ENCODE measurements around the gene DLX6. TPM values are rescaled to one million over a fixed set of nuclear protein-coding genes. Genes with fewer than 3 reads are reported as not detected.

The DLX6 gene
- total and polyA plus RNA-seq, 2 of the 8 experiments (the other 6 are each of a cell fraction or from before 2014, with no cell fraction given) = not detected

DNA sequence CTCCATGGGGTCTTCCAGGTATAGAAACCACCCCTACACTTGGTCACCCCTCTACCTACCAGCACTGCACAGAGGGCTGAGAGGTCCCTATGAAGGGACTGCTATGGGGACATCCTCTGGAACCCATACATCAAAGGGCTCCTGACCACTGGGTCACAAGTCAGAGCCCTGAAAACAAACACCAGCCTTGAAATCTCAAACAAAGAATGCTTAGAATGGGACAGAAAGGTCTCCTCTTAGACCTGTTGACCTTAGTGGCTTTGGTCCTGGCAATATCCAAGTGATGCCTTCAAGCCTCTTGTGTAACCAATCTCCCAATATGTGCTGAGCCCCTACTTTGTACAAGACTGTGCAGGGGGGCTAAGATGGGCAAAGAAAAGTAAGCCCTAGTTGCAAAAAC lies 34.6 kb upstream of the DLX6 start:
- Histone ChIP-seq H3K9ac (replicated peaks in 1 of 4; ENCODE audit: extremely low read depth in 1 of 4, low read depth in 3 of 4, low read length in 3 of 4) (no peak overlapping the region), H2AFZ (ENCODE audit: low read length) (no peak overlapping the region), H4K20me1 (replicated peaks in 1 of 2; ENCODE audit: control insufficient read depth in 1 of 2, insufficient read depth in 2 of 2, low read length in 2 of 2) (no peaks in the 10 kb centered on the region), H2BK5ac (ENCODE audit: low read depth, low read length) (no peak overlapping the region), H3K79me2 (ENCODE audit: control insufficient read depth in 1 of 2, insufficient read depth in 2 of 2, low read length in 2 of 2) (no peaks in the 10 kb centered on the region), H3K56ac (replicated peaks; ENCODE audit: insufficient read length, low read depth, low read length) (no peak overlapping the region), H3K23me2 (ENCODE audit: low read depth, low read length) (no peaks in the 10 kb centered on the region), H4K5ac (ENCODE audit: insufficient read length, low read depth, low read length) (no peak overlapping the region), H3K79me1 (ENCODE audit: low read depth, low read length) (no peaks in the 10 kb centered on the region), H2AK5ac (ENCODE audit: low read depth, low read length) (no peak overlapping the region), H3K27ac (ENCODE audit: low read depth, low read length) (no peak overlapping the region), H2BK120ac (replicated peaks; ENCODE audit: low read depth, low read length) (no peak overlapping the region), H3K14ac (ENCODE audit: insufficient read length) (no peak overlapping the region), H3K4ac (replicated peaks; ENCODE audit: insufficient read length, low read depth, low read length) (no peak overlapping the region), H3K4me1 (replicated peaks in 1 of 4; ENCODE audit: control insufficient read depth in 3 of 4, insufficient read depth in 4 of 4, low read length in 3 of 4) (no peaks in the 10 kb centered on the region), H3K9me3 (ENCODE audit: insufficient read depth in 2 of 2, low read depth in 1 of 2, low read length in 1 of 2) (no peaks in the 10 kb centered on the region), H4K8ac (ENCODE audit: extremely low read depth, insufficient read depth, low read length) (no peak overlapping the region; the same call in 1 of the 2 replicates), H2BK15ac (ENCODE audit: low read length) (no peak overlapping the region), H2BK20ac (ENCODE audit: low read length) (no peak overlapping the region), H3K23ac (ENCODE audit: insufficient read length) (no peak overlapping the region), H3K36me3 (ENCODE audit: control insufficient read depth in 2 of 4, insufficient read depth in 4 of 4, low read length in 3 of 4) (no peaks in the 10 kb centered on the region), H3K4me3 (ENCODE audit: extremely low read depth in 1 of 4, insufficient read depth in 2 of 4, low read depth in 3 of 4, low read length in 4 of 4) (no peak overlapping the region), H3K27me3 (replicated peaks in 1 of 4; ENCODE audit: control insufficient read depth in 3 of 4, extremely low read depth in 1 of 4, insufficient read depth in 3 of 4, low read length in 3 of 4) (no peaks in the 10 kb centered on the region), H3K18ac (ENCODE audit: extremely low read depth, low read length) (no peak overlapping the region), H3K4me2 (ENCODE audit: insufficient read depth in 1 of 2, low read depth in 2 of 2, low read length in 2 of 2) (no peak overlapping the region), H4K91ac (replicated peaks; ENCODE audit: insufficient read length, low read length) (no peak overlapping the region), H2BK12ac (ENCODE audit: low read depth, low read length) (no peak overlapping the region)
- TF ChIP-seq EZH2 (IDR thresholded peaks at IDR 0.05; ENCODE audit: low read depth, low read length, severe bottlenecking) (no peak), SP2 (IDR thresholded peaks at IDR 0.05; ENCODE audit: low read length) (no peak), TAF1 (IDR thresholded peaks at IDR 0.05; ENCODE audit: low read depth, low read length) (no peak), KDM5A (IDR thresholded peaks at IDR 0.05; ENCODE audit: low read length) (no peak), BCL11A (IDR thresholded peaks at IDR 0.05; ENCODE audit: low read depth in 2 of 2, low read length in 2 of 2) (no peak), HDAC6 (IDR thresholded peaks at IDR 0.05; ENCODE audit: low read depth, low read length) (no peak), CTBP2 (IDR thresholded peaks at IDR 0.05; ENCODE audit: borderline replicate concordance, insufficient read depth, insufficient read length, low read length) (no peak), KDM4A (IDR thresholded peaks at IDR 0.05; ENCODE audit: low read depth, low read length, severe bottlenecking) (no peak), GABPA (IDR thresholded peaks at IDR 0.05; ENCODE audit: borderline replicate concordance, insufficient read depth, low read length) (no peak)
- CTCF ChIA-PET (ENCODE audit: partially characterized antibody) = interaction anchor here (1.4 kb wide), 1 partner anchor 59 kb away, joined by 3 read pairs; no protein-coding TSS in a partner anchor
- FAIRE-seq (no peak), DNase-seq (ENCODE audit: low read depth in 1 of 2, low spot score in 2 of 2) (no peak)
- POLR2A ChIA-PET (ENCODE audit: partially characterized antibody) = no interaction called here
